Right ventricle myocardium inferior (tissue), 1 donor: ENCODE data around the gene HSD3B2. TPM values are rescaled to one million over a fixed set of nuclear protein-coding genes. Genes with fewer than 3 reads are reported as not detected.

Experiments used
- ATAC-seq: fragments of 200-7000 bp; cut with Tn5 transposase; one replicate; pipeline ENCODE4 v1.9.1; 2020; ENCODE audit warnings: mild to moderate bottlenecking, moderate library complexity
- DNase-seq: peaks from one replicate; pipeline ENCODE4 v3.0.0; 2021; ENCODE audit errors: missing footprints
- intact Hi-C: fragments of 100-400 bp; cut with DNase I; formaldehyde crosslinking; loops from one replicate; pipeline ENCODE4 v1.11.0; 2022
- total RNA-seq: library from RNA; stranded (reverse); fragmentation: NEBNext Ultra II Directional; extraction: Animal tissue kit (Norgen Biotek cat#: 25700); gene quantifications from one replicate; pipeline ENCODE4 v1.2.1, GENCODE V29; 2021
- donor health status: DM: no; HTN: yes; CAD: no; lungs with severe emphysema.

Gene HSD3B2
- total RNA-seq, 1 donor from 2014 or later, result not detected

DNA sequence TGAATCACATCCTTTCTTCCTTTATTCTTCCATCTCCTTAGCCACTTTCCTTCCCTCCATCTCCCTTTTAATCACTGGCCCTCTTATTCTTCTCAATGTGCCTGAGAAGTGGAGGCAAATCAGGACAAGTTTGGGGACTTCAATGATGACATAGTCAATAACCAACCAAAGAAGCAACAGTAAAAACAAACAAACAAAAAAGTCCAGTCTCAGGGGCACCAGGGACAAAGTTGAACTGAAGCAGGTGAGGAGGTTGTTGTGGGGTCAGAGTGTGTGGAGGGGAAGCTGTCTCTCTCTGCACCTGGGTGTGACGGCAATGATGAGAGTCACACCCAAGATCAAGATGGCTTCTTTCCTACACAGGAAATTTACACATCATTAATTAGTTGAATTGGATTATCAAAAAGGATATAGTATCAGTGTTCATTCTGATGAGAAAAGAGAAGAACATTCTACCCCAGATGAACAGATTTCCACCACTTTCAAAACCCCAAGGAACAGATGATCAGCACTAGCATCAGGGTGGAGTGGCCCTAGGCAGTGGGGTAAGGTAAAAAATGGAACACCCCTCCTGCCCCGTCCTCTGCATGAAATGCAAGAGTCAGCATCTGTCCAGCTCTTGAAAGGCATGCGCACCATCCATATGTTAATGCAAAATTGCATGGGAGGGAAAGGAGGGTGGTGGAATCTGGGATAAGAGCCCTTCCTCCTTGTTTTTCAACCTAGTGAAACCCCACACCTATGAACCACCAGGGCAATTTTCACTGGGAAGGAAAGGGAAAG, 32.6 kb downstream of the HSD3B2 start:
- intact Hi-C loops, result no loop called here
- no peak for DNase-seq
- no peak for ATAC-seq

GRCh38 chr1:119448127-119448511, 33.2 kb downstream of the HSD3B2 start:
- ATAC-seq, result no peak
- intact Hi-C loops, result no loop called here

GRCh38 chr1:119449971-119450370, 35.0 kb downstream of the HSD3B2 start:
- intact Hi-C loops, result no loop called here
- ATAC-seq (no peak), DNase-seq (no peak)

More at GRCh38 chr1:119448127-119448511, 33.2 kb downstream of the HSD3B2 start:
- DNase-seq, result no peak

- intact Hi-C loops, result no loop called here
- ATAC-seq (no peak), DNase-seq (no peak)
These were observed 36.2 kb downstream of the HSD3B2 start for GRCh38 chr1:119451158-119451557.

DNA sequence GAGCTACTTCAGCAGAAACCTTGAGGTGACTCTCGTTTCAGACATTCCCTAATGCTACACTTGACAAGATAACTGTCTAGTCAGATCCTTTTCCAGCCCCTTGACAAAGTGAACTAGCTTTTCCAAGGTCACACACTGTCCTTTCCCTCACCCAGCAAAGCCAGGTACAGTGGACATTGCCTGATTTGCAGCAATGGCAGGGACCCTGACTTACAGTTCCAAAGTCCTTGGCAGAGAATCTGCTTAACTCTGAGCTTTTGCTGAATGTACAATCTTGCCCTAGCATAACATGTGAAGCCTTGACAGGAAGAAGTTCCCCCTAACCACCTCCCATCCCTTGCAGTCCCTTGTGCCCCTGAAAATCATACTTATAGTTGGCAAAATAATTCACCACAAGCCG, 37.1 kb downstream of the HSD3B2 start:
- intact Hi-C loops, result no loop called here
- no peak for ATAC-seq
- no peak for DNase-seq

- no peak for DNase-seq
- no peak for ATAC-seq
- intact Hi-C loops, result no loop called here
These were observed 38.1 kb downstream of the HSD3B2 start for GRCh38 chr1:119453021-119453420.

DNA sequence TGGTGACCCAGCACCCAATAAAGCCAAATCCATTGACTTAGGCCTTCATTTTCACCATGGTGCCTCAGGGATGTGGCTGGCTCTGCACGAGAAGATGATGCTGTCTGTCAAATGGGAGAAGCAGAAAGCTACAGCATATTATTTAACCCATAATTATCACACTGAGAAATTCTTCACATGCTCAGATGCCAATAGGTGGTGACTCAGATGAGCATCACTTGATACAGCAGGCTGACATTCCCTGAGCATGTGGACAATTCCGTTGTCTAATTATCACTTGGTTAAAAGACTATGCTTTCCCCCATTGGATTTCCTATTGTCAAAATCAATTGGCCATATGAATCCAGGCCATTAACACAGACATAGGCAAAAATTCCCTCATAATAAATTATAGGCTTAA, 48.0 kb downstream of the HSD3B2 start:
- ATAC-seq (no peak), DNase-seq (no peak)
- intact Hi-C loops, result no loop called here

DNA sequence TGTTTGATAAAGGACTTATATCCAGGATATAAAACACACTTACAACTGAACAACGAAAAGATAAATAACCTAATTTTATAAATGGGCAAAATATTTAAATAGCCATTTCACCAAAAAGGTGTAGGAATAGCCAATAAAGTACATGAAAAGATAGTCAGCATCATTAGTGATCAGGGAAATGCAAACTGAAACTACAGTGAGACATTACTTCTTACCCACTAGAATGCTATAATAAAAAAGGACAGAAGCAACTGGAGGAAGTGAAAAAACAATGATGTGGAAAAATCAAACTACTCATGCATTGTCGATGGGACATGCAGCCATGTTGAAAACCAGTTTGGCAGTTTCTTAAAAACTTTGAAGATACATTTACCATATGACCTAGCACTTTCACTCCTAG, 48.6 kb downstream of the HSD3B2 start:
- ATAC-seq, result no peak

GRCh38 chr1:119466445-119466844, 51.5 kb downstream of the HSD3B2 start:
- no peak for DNase-seq
- no peak for ATAC-seq
- intact Hi-C loops, result no loop called here

More for the DNA sequence above, 48.6 kb downstream of the HSD3B2 start:
- no peak for DNase-seq
- intact Hi-C loops, result no loop called here

DNA sequence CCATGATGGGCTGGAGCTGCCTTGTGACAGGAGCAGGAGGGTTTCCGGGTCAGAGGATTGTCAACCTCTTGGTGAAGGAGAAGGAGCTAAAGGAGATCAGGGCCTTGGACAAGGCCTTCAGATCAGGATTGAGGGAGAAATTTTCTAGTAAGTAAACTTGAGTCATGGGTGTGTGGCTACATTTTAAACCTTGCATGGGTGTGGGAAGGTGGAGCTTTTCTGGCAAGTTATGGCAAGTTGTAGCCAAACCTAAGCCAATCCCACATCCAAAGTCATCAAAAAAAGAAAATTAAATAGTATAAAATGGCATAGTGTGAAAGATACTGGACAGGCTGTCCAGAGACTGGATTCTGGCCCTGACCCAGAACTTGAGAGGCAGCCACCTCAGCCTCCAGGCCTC, 52.3 kb downstream of the HSD3B2 start:
- DNase-seq (no peak), ATAC-seq (no peak)
- intact Hi-C loops, result no loop called here

DNA sequence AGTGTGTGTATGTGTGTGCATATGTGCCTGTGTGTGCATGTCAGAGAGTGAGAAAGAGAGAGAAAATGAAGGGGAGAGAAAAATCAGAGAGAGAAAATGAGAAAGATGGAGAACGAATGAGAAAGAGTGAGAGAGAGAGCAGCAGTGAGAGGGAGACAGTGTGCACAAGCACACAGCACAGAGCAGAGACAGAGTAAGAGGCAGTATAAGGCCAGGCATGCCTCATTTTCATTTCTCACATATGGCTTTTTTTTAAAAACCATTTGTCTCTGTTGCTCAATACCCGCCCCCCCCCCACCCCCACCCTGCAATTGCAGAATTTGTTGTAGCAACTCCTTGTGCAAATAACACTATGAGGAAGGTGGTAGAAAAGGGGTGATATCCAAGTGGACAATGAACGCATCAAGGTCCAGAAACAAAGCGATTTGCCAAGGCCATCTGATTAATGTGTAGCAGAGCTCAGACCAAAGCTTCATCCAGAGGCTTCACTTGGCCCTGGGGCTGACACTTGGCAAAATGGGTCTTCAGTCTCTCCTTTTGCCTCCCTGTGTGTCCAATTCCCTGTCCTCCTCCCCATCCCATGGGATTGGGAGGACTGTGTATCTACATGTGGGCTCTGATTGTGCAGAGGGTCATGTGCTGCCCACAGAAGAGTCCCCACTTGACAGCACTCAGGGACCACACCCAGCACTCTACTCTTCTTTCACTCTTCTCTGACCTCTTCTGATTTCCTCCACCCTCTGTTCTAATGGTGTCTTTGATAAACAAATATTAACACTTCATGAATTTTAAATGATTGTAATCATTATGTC, 53.1 kb downstream of the HSD3B2 start:
- DNase-seq, result no peak
- ATAC-seq, result no peak
- intact Hi-C loops, result no loop called here

DNA sequence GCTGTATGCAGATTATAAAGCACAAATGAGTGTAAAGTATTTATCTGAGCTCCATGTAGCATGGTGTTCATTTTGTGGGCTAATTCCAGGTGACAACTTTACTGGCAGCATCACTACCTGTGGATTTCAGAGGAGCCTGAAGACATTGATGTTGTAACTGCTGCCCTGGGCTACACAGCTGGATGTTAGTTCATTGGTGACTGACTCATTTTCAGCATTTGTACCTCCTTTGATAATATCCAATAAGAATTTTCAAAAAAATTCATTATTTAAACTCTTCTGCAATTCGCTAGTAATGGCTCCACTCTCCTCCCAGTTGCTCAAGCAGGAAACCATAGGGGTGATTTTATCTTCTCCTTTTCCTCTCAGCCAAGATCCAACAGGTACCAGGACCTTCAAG, 54.8 kb downstream of the HSD3B2 start:
- ATAC-seq (no peak), DNase-seq (no peak)
- intact Hi-C loops, result no loop called here

DNA sequence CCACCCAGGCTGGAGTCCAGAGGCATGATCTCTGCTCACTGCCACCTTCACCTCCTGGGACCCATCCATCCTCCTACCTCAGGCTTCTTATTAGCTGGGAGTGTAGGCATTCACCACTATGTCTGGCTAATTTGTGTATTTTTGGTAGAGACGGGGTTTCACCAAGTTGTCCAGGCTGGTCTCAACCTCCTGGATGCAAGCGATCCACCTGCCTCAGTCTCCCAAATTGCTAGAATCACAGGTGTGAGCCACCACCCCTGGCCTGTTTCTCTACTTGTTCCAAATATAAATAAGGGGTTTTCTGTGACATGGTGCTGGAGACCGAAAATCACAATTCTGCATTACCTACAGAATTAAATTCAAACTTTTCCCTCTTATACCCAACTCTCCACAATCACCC, 55.4 kb downstream of the HSD3B2 start:
- intact Hi-C loops, result no loop called here
- ATAC-seq, result no peak

DNA sequence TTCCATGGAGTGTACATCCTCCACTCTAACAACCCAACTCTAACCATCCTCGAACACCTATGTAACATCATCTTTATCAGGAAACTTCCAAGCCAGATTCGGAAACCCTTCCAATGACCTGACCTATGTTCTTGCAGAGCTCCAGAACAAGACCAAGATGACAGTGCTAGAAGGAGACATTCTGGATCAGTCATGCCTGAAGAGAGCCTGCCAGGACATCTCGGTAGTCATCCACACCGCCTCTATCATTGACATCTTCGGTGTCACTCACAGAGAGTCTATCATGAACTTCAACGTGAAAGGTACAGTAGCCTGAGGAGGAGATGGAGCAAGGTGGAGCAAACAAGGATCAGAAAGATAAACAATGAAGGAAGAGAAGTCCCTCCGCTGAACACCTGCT, 56.0 kb downstream of the HSD3B2 start:
- DNase-seq (no peak), ATAC-seq (no peak)
- intact Hi-C loops, result no loop called here

More for the DNA sequence above, 55.4 kb downstream of the HSD3B2 start:
- DNase-seq, result no peak

DNA sequence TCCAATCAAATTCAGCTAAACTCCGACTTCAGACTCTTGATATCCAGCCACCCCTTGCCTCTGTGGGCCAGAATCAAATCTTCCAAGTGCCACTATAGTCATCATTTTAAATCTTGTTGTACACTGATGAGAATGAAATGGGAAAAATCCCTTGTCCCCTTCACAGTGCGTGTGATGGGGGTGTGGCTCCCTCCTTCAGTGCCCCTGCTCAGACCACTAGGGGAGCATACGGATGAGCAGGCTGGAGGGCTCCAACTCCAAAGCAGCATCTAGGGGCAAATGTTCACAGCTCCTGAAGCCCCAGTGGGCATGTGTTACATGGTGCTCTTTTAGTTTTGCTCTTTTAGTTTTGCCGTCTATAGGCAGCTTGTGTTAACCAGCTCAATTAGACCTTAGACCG, 56.6 kb downstream of the HSD3B2 start:
- intact Hi-C loops, result no loop called here
- ATAC-seq, result no peak
- DNase-seq, result no peak

DNA sequence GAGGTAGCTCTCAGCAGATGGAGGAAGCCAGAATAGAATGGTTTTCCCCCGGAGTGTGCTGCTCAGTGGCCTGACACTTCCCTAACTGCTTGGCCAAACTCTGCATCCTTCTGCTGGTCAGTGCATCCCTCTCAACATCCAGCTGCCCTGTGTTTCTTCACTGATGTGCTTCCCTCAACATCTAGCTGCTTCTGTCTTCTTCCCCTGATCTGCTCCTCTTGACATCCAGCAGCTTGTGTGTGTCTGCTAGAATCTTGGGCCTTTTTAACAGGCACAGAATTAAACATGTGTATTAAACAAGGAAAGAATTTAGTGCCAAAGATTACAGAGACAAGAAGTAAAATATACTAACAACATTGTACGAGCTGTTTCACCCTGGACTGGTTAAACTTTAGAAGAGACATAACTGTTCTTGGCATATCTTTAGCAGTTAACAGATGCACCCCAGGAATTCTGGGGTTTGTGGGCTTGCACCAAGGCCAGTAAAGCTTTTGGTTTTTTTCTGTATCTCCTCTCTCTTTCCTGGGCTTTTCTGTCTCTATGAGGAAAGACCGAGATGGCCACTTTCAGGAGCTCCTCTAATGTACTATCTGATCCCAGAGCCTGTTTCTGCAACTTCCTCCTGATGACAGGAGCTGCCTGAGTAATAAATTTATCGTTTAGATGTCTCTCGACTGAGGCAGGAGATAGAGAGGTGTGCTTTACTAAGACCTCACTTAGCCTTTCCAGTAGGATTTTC, 57.3 kb downstream of the HSD3B2 start:
- ATAC-seq (no peak), DNase-seq (no peak)
- intact Hi-C loops, result no loop called here
